Thoracic aorta (tissue), 2 donors: ENCODE measurements around the gene MYLK. TPM values are rescaled to one million over a fixed set of nuclear protein-coding genes. Genes with fewer than 3 reads are reported as not detected.
A peak's percentile ranks its signal among the peaks of the same experiment; 100 is the strongest.

Experiments used
- ATAC-seq: fragments of 150-250 bp; one replicate; pipeline ENCODE4 v1.8.0; 2017; ENCODE audit warnings: low read depth; ENCODE audit not compliant: insufficient number of reproducible peaks, low FRiP score
- DNase-seq: peaks from one replicate; pipeline ENCODE4 v3.0.0-alpha.2; 2020; ENCODE audit warnings: low spot score
- H3K27ac ChIP-seq, 2 donors: fragments of 200-600 bp; sonication (generic); 1 replicate in 1 of 2; 2 replicates in 1 of 2; pipeline ENCODE4 v1.5.1; 2016; ENCODE audit warnings: mild to moderate bottlenecking in 2 of 2, moderate library complexity in 2 of 2
- H3K27me3 ChIP-seq: fragments of 200-600 bp; sonication (generic); replicated peaks from 2 replicates; pipeline ENCODE4 v1.6.0; 2016; ENCODE audit warnings: mild to moderate bottlenecking; ENCODE audit not compliant: insufficient read depth
- H3K36me3 ChIP-seq: fragments of 200-600 bp; sonication (generic); one replicate; pipeline ENCODE4 v1.5.1; 2016
- H3K4me1 ChIP-seq, 2 donors: fragments of 200-600 bp; sonication (generic); 1 replicate in 1 of 2; 2 replicates in 1 of 2; pipeline versions ENCODE4 v1.5.1 to v1.6.0; 2016; ENCODE audit warnings: low read depth in 2 of 2, mild to moderate bottlenecking in 1 of 2; ENCODE audit not compliant: control insufficient read depth in 1 of 2
- H3K4me3 ChIP-seq: fragments of 200-600 bp; sonication (generic); 2 replicates; pipeline ENCODE4 v1.5.1; 2016; ENCODE audit warnings: mild to moderate bottlenecking
- H3K9me3 ChIP-seq: fragments of 200-600 bp; sonication (generic); 2 replicates; pipeline ENCODE4 v1.5.1; 2016
- total RNA-seq, 2 donors: library from RNA; depleted of rRNA; stranded (reverse); fragments of >200 nt; gene quantifications; one replicate each; pipeline versions ENCODE4 v1.1.0 to v1.2.3, GENCODE V29; 2016
- TF ChIP-seq, protein P1 (sequence below): fragments of 200-600 bp; sonication (generic); IDR thresholded peaks from one replicate; pipeline ENCODE4 v1.5.1; 2019; ENCODE audit warnings: antibody characterized with exemption

Gene MYLK
- total RNA-seq, 2 donors from 2014 or later = 483 to 563 TPM

DNA sequence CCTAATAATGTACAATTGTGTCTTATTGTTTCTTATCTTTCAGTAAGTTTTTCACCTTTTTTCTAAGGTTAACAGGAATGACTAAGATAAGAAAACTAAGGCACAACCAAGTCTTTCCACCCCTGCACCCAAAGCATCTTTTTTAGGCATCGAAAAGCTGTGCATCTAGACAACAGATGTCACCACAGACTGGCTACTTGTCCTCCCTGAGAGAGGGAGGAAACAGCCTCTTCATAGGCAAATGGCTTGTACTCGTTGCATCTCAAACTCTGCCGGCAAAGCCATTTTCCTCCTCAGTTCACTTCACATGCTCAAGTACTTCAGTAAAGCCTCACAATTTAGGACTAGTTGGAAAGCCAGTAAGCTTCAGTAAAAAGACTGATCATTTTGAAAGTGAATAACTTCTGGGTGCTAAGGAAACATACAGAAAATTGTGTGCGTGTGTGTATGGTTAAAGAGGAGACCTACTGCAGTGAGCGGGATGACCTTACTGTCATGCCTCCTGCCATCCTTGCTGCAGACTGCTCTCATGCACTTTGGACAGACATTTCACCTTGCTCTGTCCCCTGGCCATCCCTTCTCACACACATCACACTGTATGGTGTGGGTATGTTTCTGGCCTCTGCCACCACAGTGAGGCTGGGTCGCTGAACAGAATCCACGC, 262.8 kb downstream of the MYLK start:
- Histone ChIP-seq H3K9me3 (no peaks in the 10 kb centered on the region), H3K36me3 (peaks cover 41% of the 10 kb centered on the region), H3K27me3 (no peaks in the 10 kb centered on the region), H3K4me1 (peaks cover 37 to 78% of the 10 kb centered on the region in 2 donors), H3K27ac (peak overlapping the region; percentile 12 to 74), H3K4me3 (no peak overlapping the region)
- no peak for DNase-seq
- ATAC-seq = no peak
- TF ChIP-seq, protein P1, sequence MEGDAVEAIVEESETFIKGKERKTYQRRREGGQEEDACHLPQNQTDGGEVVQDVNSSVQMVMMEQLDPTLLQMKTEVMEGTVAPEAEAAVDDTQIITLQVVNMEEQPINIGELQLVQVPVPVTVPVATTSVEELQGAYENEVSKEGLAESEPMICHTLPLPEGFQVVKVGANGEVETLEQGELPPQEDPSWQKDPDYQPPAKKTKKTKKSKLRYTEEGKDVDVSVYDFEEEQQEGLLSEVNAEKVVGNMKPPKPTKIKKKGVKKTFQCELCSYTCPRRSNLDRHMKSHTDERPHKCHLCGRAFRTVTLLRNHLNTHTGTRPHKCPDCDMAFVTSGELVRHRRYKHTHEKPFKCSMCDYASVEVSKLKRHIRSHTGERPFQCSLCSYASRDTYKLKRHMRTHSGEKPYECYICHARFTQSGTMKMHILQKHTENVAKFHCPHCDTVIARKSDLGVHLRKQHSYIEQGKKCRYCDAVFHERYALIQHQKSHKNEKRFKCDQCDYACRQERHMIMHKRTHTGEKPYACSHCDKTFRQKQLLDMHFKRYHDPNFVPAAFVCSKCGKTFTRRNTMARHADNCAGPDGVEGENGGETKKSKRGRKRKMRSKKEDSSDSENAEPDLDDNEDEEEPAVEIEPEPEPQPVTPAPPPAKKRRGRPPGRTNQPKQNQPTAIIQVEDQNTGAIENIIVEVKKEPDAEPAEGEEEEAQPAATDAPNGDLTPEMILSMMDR = no peak

DNA sequence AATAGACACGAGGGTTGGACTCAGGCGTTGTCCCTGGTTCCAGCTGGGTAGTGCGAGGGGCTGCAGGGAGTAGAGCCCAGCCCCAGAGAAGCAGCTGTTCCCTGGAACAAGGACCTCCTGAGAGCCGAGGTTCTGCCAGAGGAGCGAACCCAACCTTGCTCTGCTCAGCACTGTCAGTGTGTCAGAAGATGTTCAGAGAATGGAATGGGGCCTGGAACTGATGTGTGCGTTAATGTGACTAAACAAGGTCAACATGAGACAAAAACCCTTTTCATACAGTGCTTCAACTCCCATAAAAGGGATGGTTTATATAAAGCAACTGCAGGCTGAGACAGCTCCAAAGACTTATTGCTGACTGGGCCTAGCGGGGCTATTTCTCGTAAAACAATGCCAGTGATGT, 263.8 kb downstream of the MYLK start:
- Histone ChIP-seq H3K27ac (peak overlapping the region; percentile 73 to 74), H3K4me3 (peak overlapping the region; percentile 17), H3K36me3 (peaks cover 36% of the 10 kb centered on the region), H3K4me1 (peaks cover 37 to 82% of the 10 kb centered on the region in 2 donors), H3K9me3 (no peaks in the 10 kb centered on the region), H3K27me3 (no peaks in the 10 kb centered on the region)
- TF ChIP-seq, protein P1 = no peak
- DNase-seq = no peak
- no peak for ATAC-seq

DNA sequence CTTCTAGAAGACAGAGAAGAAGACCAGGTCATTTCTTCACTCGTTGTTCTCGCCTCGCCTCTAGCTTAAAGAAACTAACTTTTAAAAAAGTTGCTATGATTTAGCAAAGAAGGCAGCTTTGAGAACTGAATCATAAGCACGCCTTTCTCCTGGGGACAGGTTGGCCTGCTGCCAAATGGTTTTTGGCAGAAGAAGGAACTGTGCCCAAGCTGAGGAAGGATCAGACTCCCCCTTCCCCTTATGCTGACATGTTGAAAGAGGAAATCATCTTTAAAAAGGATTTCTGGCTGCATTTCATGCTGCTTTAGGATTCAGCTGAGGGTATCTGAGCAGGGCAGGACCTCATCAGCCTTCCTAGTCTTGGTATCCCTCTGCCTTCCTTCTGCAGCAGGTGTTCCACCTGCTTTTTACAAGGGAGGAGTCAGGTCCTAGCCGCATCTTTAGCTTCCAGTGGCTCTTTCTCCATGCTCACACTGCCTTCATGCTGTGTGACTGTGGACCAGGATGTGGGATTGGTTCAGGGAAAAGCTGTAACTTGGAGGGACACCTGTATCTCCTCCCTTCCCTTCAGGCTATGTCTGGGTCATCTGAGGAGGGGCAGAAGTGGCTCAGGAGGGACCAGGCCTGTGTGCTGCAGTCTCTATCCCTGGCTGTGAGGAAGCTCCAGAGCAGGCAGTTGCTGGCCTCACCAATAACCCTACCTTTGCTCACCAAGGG, 265.2 kb downstream of the MYLK start:
- peak overlapping the region; percentile 43 for H3K4me3 ChIP-seq
- TF ChIP-seq, protein P1 = no peak
- H3K27me3 ChIP-seq = no peaks in the 10 kb centered on the region
- DNase-seq (peak; percentile 80), ATAC-seq (peak; percentile 79)
- no peaks in the 10 kb centered on the region for H3K9me3 ChIP-seq
- H3K36me3 ChIP-seq = peaks cover 30% of the 10 kb centered on the region
- peak overlapping the region; percentile 73 to 74 for H3K27ac ChIP-seq
- H3K4me1 ChIP-seq = peaks cover 37 to 87% of the 10 kb centered on the region in 2 donors

DNA sequence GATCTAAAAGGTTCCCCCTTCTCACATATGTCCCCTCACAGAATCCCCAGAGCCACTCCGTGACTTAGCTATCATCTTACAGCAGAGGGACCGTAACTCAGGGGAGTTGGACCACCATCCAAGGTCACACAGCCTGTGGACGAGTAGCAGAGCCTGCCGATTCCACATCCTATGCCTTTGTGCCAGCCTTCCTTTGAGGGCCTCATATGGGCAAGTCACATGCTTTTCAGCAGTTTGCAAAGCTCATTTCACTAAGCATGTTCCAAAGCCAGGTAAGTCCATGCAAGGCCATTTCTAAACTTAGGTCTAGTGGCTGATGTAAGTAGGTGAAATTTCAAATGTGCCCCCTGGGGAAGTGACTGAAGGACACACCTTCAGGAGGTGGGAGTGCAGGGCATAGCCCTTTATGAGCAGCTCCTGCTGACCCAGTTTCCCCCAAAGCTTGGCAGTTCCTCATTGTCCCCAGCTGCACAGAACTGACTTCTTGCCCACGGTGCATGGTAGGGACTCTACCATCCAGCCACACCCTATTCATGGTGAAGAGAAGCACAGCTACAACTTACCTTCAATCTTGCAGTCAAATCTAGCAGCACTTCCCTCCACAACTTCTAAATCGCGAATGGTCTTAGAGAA, 265.9 kb downstream of the MYLK start:
- ATAC-seq (no peak), DNase-seq (no peak)
- Histone ChIP-seq H3K4me3 (peak overlapping the region; percentile 43), H3K36me3 (peaks cover 28% of the 10 kb centered on the region), H3K4me1 (peaks cover 38 to 90% of the 10 kb centered on the region in 2 donors), H3K9me3 (no peaks in the 10 kb centered on the region), H3K27ac (peak overlapping the region; percentile 36 to 74), H3K27me3 (no peaks in the 10 kb centered on the region)
- TF ChIP-seq, protein P1 = no peak

DNA sequence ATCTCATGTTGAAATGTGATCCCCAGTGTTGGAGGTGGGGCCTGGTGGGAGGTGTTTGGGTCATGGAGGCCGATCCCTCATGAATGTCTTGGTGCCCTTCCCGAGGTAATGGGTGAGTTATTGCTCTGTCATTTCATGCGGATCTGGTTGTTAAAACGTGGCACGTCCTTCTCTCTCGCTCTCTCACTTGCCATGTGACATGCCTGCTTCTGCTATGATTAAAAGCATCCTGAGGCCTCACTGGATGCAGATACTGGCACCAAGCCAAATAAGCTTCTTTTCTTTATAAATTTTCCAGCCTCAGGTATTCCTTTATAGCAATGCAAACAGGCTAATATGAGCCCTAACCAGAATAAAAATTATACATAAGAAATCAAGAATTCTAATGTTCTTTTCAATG, 267.5 kb downstream of the MYLK start:
- Histone ChIP-seq H3K4me1 (peaks cover 50 to 91% of the 10 kb centered on the region in 2 donors), H3K27me3 (no peaks in the 10 kb centered on the region), H3K4me3 (no peak overlapping the region), H3K36me3 (peaks cover 34% of the 10 kb centered on the region), H3K9me3 (no peaks in the 10 kb centered on the region), H3K27ac (no peak overlapping the region)
- DNase-seq (no peak), ATAC-seq (no peak)
- TF ChIP-seq, protein P1 = no peak
